ENCODE measurements around the gene DOCK4.

The DOCK4 gene

GRCh38 chr7:112138938-112139337 lies 67.3 kb downstream of the DOCK4 start:
- H3K36me3 ChIP-seq (ENCODE audit: low read length) = no peaks in the 10 kb centered on the region
- TF ChIP-seq EZH2phosphoT487 (conservative IDR thresholded peaks at IDR 0.05; ENCODE audit: low read length) = no peak
- TF ChIP-seq CTCF (IDR thresholded peaks at IDR 0.05; ENCODE audit: insufficient read depth, low read length, poor library complexity, severe bottlenecking) = no peak
- H4K20me1 ChIP-seq (ENCODE audit: low read depth, low read length) = 0 out of 2 replicates have a peak, but pooled peaks cover 5% of the 10 kb centered on the region
- no peak overlapping the region for H3K4me2 ChIP-seq (ENCODE audit: low read depth, low read length, poor library complexity, severe bottlenecking)
- no peak overlapping the region for H3K4me3 ChIP-seq (ENCODE audit: insufficient read depth, low read length, poor library complexity, severe bottlenecking)
- no peaks in the 10 kb centered on the region for H3K9me2 ChIP-seq (replicated peaks; ENCODE audit: insufficient read depth, low read length)
- H3K79me2 ChIP-seq (ENCODE audit: insufficient read depth, low read length) = no peaks in the 10 kb centered on the region
- no peak overlapping the region for H3K9ac ChIP-seq (ENCODE audit: low read length)
- no peak overlapping the region for H3K27ac ChIP-seq (ENCODE audit: low read depth, low read length)
- no peaks in the 10 kb centered on the region for H3K27me3 ChIP-seq (ENCODE audit: low read length)
- no peaks in the 10 kb centered on the region for H3K9me3 ChIP-seq (ENCODE audit: insufficient read depth, low read length)
- H3F3A ChIP-seq (ENCODE audit: insufficient read depth) = no peaks in the 10 kb centered on the region
- no peak overlapping the region for H2AFZ ChIP-seq (ENCODE audit: low read depth, low read length, severe bottlenecking)

- no peaks in the 10 kb centered on the region for H3F3A ChIP-seq (ENCODE audit: insufficient read depth)
- no peaks in the 10 kb centered on the region for H3K9me2 ChIP-seq (replicated peaks; ENCODE audit: insufficient read depth, low read length)
- H3K27ac ChIP-seq (ENCODE audit: low read depth, low read length) = no peak overlapping the region
- H2AFZ ChIP-seq (ENCODE audit: low read depth, low read length, severe bottlenecking) = no peak overlapping the region
- 0 out of 2 replicates have a peak, but pooled peaks cover 4% of the 10 kb centered on the region for H4K20me1 ChIP-seq (ENCODE audit: low read depth, low read length)
- no peaks in the 10 kb centered on the region for H3K9me3 ChIP-seq (ENCODE audit: insufficient read depth, low read length)
- H3K36me3 ChIP-seq (ENCODE audit: low read length) = no peaks in the 10 kb centered on the region
- no peak overlapping the region for H3K9ac ChIP-seq (ENCODE audit: low read length)
- no peak for TF ChIP-seq CTCF (IDR thresholded peaks at IDR 0.05; ENCODE audit: insufficient read depth, low read length, poor library complexity, severe bottlenecking)
- TF ChIP-seq EZH2phosphoT487 (conservative IDR thresholded peaks at IDR 0.05; ENCODE audit: low read length) = no peak
- no peaks in the 10 kb centered on the region for H3K79me2 ChIP-seq (ENCODE audit: insufficient read depth, low read length)
- no peak overlapping the region for H3K4me2 ChIP-seq (ENCODE audit: low read depth, low read length, poor library complexity, severe bottlenecking)
- no peaks in the 10 kb centered on the region for H3K27me3 ChIP-seq (ENCODE audit: low read length)
- no peak overlapping the region for H3K4me3 ChIP-seq (ENCODE audit: insufficient read depth, low read length, poor library complexity, severe bottlenecking)
Measured at GRCh38 chr7:112138325-112138852, 67.8 kb downstream of the DOCK4 start.

DNA sequence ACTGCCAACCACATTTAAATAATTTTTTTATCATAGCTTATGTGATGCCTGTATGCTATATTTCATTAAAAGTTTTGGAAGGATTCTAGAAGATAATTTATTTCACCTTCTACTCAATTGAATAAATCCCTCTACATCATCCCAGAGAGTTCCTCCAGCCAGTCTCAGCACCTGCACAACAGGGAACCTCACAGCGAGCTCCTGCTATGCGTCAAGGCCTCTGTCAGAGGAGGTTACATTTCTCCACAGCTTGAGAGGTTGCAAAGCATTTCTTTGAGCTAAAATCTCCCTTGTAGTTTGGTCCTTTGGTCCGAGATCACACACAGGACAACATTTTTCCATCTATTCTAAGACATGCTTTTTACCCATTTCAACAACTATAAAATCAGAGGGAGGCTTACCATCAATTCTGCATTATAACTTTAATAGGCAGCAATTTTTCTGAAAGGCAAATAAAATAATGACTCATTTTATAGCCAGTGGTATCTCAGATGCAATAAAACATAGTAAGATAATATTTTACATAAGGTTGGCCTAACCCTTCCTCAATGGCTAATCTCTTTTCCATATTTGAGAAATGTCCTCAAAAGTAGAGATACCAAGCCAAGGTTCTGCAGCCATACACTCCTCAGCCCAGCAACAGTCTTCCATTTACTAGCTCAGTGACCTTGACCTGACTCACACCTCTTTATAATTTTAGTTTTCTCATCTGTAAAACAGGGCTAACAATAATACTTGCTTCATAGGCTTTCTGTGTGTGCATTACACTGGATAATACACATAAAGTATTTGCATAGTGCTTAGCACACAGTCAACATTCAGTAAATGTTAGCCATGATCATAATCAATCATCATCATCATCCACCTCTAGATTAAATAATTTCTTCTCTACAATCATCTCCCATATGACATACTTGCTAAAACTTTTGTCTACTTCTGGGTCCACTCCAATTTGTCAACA lies 68.8 kb downstream of the DOCK4 start:
- H3K4me2 ChIP-seq (ENCODE audit: low read depth, low read length, poor library complexity, severe bottlenecking) = no peak overlapping the region
- no peaks in the 10 kb centered on the region for H3K27me3 ChIP-seq (ENCODE audit: low read length)
- H3K9me2 ChIP-seq (replicated peaks; ENCODE audit: insufficient read depth, low read length) = no peaks in the 10 kb centered on the region
- no peaks in the 10 kb centered on the region for H3K36me3 ChIP-seq (ENCODE audit: low read length)
- no peak overlapping the region for H3K9ac ChIP-seq (ENCODE audit: low read length)
- no peak overlapping the region for H2AFZ ChIP-seq (ENCODE audit: low read depth, low read length, severe bottlenecking)
- no peaks in the 10 kb centered on the region for H3K79me2 ChIP-seq (ENCODE audit: insufficient read depth, low read length)
- no peak for TF ChIP-seq CTCF (IDR thresholded peaks at IDR 0.05; ENCODE audit: insufficient read depth, low read length, poor library complexity, severe bottlenecking)
- no peak for TF ChIP-seq EZH2phosphoT487 (conservative IDR thresholded peaks at IDR 0.05; ENCODE audit: low read length)
- H3K27ac ChIP-seq (ENCODE audit: low read depth, low read length) = no peak overlapping the region
- H4K20me1 ChIP-seq (ENCODE audit: low read depth, low read length) = no peaks in the 10 kb centered on the region
- H3K9me3 ChIP-seq (ENCODE audit: insufficient read depth, low read length) = no peaks in the 10 kb centered on the region
- no peaks in the 10 kb centered on the region for H3F3A ChIP-seq (ENCODE audit: insufficient read depth)
- H3K4me3 ChIP-seq (ENCODE audit: insufficient read depth, low read length, poor library complexity, severe bottlenecking) = no peak overlapping the region
